ENCODE results near the gene SLC22A31.

DNA sequence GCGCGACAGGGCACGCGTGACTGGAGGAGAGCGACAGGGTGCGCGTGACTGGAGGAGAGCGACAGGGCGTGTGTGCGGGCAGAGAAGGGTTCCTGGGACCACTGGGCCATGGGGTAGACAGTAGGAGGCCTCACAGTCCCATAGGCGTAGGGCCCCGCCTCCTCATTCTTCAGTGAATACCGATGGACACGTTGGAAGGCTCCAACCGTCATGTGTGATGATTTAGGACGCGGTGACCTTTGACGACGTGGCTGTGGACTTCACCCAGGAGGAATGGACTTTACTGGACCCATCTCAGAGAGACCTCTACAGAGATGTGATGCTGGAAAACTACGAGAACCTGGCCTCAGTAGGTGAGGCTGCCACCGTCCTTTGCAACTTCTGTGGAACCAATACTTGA is 22.6 kb upstream of the SLC22A31 start:
- TF ChIP-seq EZH2 (IDR thresholded peaks at IDR 0.05), result no peak
- TF ChIP-seq, protein P1, sequence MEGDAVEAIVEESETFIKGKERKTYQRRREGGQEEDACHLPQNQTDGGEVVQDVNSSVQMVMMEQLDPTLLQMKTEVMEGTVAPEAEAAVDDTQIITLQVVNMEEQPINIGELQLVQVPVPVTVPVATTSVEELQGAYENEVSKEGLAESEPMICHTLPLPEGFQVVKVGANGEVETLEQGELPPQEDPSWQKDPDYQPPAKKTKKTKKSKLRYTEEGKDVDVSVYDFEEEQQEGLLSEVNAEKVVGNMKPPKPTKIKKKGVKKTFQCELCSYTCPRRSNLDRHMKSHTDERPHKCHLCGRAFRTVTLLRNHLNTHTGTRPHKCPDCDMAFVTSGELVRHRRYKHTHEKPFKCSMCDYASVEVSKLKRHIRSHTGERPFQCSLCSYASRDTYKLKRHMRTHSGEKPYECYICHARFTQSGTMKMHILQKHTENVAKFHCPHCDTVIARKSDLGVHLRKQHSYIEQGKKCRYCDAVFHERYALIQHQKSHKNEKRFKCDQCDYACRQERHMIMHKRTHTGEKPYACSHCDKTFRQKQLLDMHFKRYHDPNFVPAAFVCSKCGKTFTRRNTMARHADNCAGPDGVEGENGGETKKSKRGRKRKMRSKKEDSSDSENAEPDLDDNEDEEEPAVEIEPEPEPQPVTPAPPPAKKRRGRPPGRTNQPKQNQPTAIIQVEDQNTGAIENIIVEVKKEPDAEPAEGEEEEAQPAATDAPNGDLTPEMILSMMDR (IDR thresholded peaks at IDR 0.05 in 2 of 3, conservative IDR thresholded peaks at IDR 0.05 in 1 of 3; ENCODE audit: borderline replicate concordance in 1 of 3, insufficient read depth in 1 of 3, low read depth in 2 of 3, low read length in 2 of 3), result no peak
- TF ChIP-seq, protein P2, sequence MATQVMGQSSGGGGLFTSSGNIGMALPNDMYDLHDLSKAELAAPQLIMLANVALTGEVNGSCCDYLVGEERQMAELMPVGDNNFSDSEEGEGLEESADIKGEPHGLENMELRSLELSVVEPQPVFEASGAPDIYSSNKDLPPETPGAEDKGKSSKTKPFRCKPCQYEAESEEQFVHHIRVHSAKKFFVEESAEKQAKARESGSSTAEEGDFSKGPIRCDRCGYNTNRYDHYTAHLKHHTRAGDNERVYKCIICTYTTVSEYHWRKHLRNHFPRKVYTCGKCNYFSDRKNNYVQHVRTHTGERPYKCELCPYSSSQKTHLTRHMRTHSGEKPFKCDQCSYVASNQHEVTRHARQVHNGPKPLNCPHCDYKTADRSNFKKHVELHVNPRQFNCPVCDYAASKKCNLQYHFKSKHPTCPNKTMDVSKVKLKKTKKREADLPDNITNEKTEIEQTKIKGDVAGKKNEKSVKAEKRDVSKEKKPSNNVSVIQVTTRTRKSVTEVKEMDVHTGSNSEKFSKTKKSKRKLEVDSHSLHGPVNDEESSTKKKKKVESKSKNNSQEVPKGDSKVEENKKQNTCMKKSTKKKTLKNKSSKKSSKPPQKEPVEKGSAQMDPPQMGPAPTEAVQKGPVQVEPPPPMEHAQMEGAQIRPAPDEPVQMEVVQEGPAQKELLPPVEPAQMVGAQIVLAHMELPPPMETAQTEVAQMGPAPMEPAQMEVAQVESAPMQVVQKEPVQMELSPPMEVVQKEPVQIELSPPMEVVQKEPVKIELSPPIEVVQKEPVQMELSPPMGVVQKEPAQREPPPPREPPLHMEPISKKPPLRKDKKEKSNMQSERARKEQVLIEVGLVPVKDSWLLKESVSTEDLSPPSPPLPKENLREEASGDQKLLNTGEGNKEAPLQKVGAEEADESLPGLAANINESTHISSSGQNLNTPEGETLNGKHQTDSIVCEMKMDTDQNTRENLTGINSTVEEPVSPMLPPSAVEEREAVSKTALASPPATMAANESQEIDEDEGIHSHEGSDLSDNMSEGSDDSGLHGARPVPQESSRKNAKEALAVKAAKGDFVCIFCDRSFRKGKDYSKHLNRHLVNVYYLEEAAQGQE (IDR thresholded peaks at IDR 0.05; ENCODE audit: low read depth), result no peak
- no peak for TF ChIP-seq SRF (IDR thresholded peaks at IDR 0.05; ENCODE audit: low read depth)
- no peak for TF ChIP-seq FOSL1 (IDR thresholded peaks at IDR 0.05; ENCODE audit: low read depth)
- TF ChIP-seq SP1 (IDR thresholded peaks at IDR 0.05; ENCODE audit: low read depth), result no peak
- no peak for TF ChIP-seq EGR1 (IDR thresholded peaks at IDR 0.05; ENCODE audit: low read depth)
- no peak for TF ChIP-seq POLR2AphosphoS5 (IDR thresholded peaks at IDR 0.05; ENCODE audit: low read depth, low read length)
- no peak for TF ChIP-seq EZH2phosphoT487 (IDR thresholded peaks at IDR 0.05; ENCODE audit: borderline replicate concordance)
- no peak for TF ChIP-seq POLR2A (IDR thresholded peaks at IDR 0.05; ENCODE audit: borderline replicate concordance, extremely low read depth, insufficient read depth, insufficient read length)
- no peak for TF ChIP-seq CBX3 (IDR thresholded peaks at IDR 0.05; ENCODE audit: low read depth)
- TF ChIP-seq CEBPB (IDR thresholded peaks at IDR 0.05; ENCODE audit: low read depth), result no peak
- TF ChIP-seq, protein P3, sequence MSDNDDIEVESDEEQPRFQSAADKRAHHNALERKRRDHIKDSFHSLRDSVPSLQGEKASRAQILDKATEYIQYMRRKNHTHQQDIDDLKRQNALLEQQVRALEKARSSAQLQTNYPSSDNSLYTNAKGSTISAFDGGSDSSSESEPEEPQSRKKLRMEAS (IDR thresholded peaks at IDR 0.05), result no peak

All from HCT116 (cell line).